ENCODE results near the gene NRIP2.
"Not testable (repeated sequence)": the region's sequence is repeated elsewhere in the genome, so short reads cannot be mapped to it uniquely, and the experiment has no call there.

The NRIP2 gene

DNA sequence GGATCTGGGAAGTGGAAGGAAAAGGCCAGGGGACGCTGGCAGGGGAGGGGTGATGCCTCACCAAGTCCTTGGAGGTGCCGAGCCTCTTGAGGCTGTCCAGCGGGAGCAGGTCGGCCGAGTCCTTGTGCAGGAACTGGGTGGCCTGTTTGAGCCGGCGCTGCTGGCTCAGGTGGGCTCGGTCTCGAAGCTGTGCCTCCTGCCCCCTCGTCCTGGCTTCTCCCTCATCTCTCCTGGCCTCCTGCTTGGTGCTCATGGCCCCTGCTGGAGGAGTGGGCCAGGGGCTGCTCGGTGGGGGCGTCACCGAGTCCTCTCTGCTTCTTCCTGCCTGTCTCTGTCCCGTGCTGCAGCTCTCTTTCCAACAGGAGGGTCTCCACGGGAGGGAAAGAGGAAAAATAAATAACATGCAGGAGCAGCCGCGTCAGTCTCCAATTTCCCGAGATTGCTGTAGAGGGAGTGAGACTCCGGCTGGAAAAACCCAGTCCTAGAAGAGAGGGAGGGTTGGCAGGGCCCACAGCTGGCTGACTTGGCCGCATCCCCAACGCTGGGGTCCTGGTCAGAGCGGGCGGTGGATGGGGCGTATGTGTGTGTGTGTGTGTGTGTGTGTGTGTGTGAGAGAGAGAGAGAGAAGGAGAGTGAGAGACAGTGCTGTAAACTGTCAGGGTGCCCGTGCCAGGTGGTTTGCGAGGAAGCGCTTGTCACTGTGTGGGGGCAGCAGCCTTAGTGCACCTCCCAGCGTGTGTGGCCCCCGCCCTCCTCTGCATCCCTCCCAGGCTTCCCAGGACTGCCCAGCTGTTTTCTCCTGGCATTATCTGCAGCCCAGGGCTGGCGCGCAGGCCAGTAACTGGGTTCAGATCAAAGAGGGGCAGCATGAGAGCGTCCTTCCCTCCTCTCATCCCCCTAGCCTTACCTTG, at the start of gene NRIP2:
Gene NRIP2 (minus strand): TSS at position 455 of the 911 bp plus-strand sequence. CDS start 52 bp downstream, at position 403.
- no peak for DNase-seq

DNA sequence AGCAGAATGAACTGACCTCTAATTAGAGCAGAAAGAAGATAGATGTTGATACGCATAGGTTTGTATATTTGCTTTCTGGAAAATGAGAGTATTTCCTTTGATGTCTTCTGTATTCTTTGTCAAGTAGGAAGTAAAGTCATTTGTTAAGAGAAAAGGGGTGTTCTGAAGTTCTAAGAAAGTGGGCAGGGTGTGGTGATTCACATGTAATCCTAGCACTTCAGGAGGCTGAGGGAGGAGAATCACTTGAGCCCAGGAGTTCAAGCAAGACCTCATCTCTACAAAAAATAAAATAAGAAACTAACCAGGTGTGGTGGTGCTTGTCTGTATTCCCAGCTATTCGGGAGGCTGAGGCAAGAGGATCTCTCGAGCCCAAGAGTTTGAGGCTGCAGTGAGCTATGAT, 45.0 kb upstream of the NRIP2 start:
- no peak for DNase-seq

DNA sequence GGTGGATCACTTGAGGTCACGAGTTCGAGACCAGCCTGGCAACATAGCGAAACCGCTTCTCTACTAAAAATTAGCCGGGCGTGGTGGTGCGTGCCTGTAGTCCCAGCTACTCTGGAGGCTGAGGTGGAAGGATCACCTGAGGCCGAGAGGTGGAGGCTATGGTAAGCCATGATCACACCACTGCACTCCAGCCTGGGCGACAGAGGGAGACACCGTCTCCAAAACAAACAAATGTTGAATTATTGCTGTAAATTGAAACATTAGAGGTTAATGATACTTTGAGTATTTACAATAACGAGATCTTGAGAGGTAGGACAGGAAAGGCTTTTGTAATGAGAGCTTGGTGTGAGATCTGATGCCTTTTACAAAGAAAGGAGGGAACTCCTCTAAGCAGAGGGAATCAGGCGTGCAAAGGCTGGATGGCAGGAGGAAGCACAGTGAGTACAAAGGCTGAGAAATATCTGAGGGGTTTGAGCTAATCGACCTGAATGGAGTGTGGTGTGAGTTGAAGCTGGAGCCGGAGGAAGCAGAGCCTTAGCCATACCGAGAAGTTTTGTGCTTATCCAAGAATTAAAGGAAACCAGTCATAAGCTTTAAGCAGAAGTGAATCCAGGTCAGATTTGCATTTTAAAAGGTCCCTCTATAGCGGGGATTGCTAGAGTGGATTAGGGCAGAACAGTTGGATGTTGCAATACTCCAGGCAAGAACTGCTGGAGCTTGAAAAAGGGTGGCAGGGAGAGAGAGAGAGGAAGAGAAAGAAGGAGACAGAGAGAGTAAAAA, 43.3 kb upstream of the NRIP2 start:
- DNase-seq, result no peak

DNA sequence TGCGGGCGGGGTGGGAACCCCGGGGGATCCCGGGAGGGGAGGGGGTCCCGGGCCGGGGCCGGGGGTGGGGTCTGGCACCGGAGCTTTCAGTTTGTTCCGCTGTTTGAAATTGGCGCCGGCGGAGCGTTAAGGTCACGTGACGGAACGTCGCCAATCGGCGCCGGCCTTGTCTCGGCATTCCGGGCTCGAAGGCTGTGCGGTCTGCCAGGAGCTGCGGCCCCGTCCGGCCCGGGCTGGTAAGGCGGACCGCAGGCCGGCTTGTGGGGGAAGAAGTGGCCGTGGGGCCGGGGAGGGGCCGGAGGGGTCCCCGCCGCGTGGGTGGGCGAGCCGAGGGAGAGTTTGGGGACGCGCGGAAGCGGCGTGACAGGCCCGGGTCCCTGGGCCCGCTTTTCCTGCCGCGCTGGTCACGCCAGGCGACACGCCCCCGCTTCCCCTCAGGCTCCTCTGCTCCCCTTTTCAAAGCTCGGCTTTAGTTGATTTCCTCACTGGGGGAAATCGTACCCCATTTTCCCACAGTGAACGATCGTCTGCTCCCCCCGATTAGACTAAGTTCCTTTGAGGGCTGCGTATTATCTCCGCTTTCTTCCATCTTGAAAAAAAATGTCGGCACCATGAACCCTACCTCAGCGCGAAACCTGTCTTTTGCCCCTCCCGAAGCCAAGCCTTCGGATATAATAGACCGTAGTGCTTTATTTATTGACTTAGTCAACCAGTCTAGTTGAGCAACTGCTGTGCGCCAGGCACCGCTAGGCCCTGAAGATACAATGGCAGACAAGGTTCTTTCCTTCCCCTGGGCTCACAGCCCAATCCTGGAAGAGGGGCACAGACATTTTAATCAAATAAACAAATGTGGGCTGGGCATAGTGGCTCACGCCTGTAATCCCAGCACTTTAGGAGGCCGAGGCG, 42.5 kb upstream of the NRIP2 start, which contains the start of the genes FOXM1 and RHNO1:
Gene FOXM1 (minus strand): TSS at position 128 of the 906 bp plus-strand sequence. CDS start 2,696 bp downstream, outside the sequence.
Gene RHNO1 (plus strand): TSS at position 177 of the 906 bp plus-strand sequence. CDS start 8,144 bp downstream, outside the sequence.
- peak; percentile 89 for DNase-seq

- no peak for DNase-seq
Observed at GRCh38 chr12:2876431-2877046, 41.7 kb upstream of the NRIP2 start.

- not testable (repeated sequence) for DNase-seq
Observed at GRCh38 chr12:2868986-2869632, 34.3 kb upstream of the NRIP2 start.

DNA sequence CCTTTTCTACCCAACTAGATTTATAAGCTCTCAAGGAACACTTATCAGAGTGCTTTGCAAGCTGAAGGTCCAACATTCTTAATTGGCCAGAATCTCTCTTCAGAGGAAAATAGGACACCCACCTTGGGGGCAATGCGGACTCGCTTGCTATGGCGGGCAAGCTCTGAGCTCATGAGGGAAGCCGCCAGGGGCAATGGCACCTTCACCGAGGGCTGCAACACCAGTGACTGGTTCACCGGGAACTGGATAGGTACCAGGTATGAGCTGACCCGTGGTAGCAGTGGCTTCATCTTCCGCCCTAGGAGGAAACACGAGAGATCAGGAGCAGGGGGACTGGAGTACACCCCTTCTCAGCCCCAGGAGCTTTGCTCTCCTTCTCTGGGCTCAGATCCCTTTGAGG, 29.4 kb upstream of the NRIP2 start:
- DNase-seq, result no peak

DNA sequence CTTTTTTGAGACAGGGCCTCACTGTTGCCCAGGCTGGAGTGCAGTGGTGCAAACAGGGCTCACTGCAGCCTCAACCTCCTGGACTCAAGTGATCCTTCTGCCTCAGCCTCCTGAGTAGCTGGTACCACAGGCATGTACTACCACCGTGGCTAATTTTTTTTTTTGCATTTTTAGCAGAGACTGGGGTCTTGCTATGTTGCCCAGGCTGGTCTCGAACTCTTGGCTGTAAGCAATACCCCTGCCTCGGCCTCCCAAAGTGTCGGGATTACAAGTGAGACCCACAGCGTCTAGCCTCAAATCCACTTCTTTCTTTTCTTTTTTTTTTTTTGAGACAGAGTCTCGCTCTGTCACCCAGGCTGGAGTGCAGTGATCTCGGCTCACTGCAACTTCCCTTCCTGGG, 28.6 kb upstream of the NRIP2 start:
- DNase-seq, result not testable (repeated sequence)

DNA sequence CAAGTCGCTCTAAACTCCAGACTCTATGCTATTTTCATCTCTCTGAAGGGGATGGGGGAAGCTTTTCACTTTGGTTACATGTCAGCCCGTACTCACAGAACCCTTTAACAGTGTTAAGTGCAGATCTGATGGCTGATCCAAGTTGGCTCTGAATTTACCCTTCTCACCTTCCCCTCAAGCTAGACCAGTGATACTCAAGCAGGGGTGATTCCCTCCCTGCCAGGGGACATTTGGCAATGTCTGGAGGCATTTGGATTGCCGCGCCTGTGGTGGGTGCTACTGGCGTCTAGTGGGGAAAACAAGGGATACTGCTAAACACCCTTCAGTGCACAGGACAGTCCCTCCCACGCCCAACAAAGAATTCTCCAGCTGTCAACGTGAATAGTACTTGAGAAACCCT, 28.0 kb upstream of the NRIP2 start:
- DNase-seq, result no peak

DNA sequence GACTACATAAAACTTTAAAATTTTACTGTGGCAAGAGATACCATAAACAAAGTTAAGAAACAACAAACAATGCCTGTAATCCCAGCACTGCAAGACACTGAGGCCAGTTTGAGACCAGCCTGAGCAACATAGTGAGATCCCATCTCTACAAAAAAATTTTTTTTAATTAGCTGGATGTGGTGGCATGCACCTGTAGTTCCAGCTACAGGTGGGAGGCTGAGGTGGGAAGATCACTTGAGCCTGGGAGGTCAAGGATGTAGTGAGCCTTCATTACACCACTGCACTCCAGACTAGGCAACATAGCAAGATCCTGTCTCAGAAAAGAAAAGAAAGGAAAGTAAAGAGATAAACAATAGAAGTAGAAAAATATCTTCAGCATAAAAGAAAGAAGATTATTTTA, 25.3 kb upstream of the NRIP2 start:
- no peak for DNase-seq

DNA sequence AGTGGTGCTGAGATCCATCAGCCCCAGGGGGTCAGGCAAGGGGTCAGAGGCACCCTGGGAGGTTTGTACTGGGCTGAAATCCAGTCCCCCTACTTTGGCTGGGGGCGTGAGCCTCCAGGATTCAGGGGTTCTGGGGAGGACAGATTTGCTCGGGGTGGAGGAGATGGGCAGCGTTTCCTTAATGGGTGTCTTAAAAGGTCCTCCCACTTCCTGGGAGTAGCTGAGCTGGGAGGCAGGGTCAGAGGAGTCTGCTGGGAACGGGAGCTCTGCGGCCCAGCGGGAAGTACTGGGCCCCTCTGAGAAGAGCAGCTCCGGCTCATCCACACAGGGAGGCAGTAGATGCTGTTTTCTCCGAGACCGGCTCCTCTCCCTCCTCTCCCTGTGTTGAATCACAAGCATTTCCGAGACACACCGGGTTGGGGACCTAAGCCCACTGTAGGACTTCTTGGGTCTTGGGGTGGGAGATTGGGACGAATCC, 24.1 kb upstream of the NRIP2 start:
- no peak for DNase-seq

DNA sequence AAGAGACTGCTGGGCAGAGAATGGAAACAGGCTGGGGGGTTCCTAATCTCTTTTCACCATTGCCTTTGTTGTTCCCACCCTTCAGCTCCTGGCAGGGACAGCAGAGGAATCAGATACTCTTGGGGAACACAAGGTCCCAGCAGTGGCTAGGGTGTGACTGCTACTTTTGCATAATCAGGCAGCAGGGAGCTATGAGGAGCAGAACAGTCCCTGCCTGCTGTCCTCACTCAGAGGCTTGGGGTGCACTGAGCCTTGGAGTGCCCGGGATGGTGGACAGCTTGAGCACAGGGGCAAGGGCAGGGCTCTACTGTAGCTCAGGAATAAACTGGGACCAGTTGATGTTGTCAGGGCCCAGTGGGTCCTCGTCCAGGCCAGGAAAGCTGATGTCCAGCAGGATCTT, 23.5 kb upstream of the NRIP2 start:
- no peak for DNase-seq

GRCh38 chr12:2857576-2857975, 22.7 kb upstream of the NRIP2 start:
- DNase-seq, result no peak

- DNase-seq, result no peak
Observed at GRCh38 chr12:2857021-2857431, 22.2 kb upstream of the NRIP2 start, which contains the start of gene TEX52. TEX52 (minus strand) TSS chr12:2857039; CDS start chr12:2857026, 13 bp downstream.

DNA sequence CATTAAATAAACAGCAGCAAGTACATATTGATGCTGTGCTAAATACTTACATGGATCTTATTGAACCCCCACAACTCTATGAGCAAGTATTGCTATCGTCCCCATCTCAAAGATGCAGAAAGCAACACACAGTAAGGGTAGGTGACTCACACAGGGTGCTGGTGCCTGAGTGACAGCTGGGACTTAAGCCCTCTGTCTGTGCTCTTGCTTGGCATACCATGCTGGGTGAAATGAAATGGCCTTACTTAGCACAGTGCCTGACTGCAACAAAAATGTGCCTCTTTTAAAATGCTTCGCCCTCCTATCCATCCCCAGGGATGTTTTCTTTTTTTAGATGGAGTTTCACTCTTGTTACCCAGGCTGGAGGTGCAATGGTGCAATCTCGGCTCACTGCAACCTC, 21.2 kb upstream of the NRIP2 start:
- DNase-seq, result no peak

DNA sequence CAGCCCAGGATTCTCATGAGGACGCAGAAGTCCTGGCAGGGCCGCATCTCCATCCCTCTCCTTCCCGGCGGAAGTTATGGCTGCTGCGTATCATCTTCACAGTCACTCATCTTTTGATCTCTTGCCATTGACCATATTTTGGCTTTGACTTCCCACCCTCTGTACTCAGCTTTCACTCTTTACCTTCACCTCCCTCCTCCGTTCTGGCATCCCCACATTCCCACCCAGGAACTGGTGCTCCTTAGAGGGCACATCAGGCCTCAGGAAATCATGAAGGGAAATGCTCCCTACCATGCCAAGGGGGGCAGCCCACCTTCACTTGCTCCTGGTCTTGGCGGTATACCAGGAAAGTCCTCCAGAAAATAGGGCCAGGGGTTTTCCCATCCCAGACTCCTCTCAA, 20.7 kb upstream of the NRIP2 start:
- DNase-seq, result no peak

DNA sequence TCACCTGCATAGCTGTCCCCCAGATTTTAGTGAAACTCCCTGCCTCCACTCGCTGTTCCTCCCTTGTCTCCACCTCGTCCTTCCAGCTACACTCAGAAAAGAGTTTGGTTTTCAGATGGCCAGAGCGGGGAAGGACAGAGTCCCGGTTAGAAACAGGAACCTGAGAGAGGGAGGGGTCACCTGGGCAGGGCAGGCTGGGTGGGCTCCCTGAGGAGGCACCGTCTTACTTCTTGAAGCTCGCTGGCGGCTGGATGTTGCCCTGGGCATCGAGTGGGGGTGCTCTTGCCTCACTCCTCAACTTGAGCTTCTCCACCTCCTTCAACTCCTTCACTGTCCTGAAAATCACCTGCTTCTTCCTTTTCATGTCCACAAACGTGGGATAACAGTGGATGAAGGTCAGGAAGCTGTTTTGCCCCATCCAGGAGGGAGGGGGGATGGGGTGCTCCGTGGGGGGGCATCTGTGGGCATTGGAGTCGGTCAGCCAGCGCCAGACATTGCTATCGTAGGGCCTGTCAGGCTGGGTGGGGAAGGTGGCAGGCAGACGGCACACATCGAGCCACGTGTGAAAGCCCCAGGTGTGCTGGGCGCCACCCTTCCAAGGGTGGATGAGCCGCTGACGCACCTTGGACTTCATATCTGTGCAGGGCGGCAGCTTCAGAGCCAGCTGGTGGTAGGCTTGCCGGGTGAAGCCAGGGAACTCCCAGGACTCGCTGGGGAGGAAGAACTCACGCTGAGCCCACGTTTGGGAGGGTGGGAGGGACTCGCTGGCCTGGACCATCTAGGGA, 20.0 kb upstream of the NRIP2 start:
- no peak for DNase-seq

- peak; percentile 51 for DNase-seq
Observed at GRCh38 chr12:2853626-2854025, 18.8 kb upstream of the NRIP2 start.

- no peak for DNase-seq
Observed at GRCh38 chr12:2851931-2852330, 17.1 kb upstream of the NRIP2 start.

DNA sequence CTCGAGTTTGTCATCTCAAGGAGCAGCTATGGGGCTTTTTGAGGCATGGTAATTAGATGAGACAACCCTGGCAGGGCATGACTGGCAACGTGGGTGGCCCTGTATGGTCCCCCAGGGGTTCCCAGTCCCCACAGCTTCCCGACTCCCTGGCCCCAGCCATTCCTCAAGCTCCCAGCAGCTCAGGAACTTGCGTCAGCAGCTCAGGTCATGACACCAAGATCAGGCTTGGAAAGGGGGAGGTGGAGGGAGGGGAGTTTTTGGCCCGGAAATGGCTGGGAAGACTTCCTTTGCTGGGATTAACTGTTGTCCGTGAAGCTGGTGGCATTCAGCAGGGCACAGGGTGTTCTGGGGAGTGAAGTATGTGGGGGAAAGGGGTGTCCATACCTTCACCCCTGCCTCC, 10.4 kb upstream of the NRIP2 start:
- no peak for DNase-seq
